Measurements from ENCODE around the gene ZNF750.

The ZNF750 gene

DNA sequence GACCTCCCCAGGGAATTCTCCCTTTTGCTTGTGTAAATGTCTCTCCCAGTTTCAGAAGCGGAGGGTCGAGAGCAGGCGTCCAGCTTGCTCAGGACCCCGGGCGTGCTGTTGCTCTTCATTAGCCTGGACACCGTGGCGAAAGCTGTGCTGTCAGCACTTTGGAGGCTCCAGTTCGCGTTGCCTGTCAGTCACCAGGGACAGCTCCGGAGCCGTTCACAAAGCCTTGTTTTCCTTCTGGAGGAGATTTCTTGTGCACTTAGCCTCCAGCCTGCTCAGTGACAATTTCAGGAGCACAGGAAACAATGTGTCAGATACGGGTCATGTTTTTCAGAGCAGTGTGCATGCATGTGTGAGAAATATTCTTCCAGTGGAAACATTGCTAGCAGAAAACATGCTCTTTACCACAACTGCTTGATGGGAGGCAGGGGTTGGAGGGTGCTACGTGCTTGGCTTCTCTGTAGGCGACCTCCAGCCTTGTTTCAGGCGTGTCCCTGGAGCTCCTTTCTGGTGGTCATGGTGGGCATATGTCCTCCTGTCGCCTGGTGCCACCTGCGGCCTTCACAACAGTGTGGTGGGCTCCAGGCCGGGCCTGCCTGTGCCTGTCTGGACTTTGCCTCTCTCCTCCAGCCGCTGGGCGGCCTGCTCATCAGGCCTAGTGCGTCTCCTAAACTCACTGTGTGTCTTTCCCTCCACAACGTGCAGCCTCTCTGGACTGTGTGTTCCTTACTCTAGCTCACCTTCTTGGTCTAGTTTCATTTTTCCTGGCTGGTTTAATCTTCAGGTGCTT, 29.0 kb downstream of the ZNF750 start:
- no peak for DNase-seq

DNA sequence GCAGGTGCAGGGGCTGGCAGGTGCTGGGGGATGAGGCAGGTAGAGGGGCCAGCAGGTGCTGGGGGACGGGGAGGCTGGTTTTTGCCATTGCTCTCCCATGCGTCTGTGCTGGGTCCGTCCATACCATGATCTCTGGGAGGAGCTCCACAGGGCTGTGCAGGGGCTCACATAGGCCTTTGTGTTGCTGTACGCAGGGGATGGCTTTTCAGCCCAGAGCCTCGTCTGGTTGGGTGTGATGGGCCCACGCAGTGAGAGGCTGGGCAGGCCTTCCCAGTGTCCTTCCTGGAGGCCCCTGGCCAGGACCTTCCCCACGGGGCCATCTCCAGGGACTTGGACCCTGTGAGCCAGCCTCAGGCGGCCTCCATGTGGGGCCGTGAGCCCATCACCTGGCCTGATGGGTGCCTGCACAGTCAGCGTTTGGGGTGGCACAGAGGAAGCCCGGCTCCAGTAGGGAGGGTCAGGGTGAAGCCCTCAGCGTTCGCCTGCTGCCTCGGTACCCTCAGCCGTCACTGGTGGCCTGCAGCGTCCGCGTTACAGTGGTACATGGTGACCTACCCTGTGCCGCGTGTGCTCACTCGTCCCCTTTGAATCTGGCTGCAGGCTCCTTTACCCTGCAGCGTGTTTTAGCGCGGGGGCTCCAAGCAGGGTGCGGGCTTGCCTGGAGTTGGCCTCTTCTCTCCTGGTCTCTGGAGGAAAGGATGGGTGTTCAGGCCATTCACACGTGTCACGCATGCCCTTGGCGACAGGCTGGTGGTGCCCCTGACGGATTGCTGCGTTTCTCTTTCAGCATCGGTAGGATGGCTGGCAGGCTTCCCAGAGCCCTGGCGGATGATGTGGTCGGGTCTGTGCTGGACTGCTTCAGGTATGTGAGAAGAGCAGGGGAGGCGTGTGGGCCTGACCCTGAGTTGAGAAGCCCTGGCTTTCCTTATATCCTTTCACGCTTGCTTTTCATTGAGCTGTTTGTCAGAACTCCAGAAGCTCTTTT, 30.6 kb downstream of the ZNF750 start:
- DNase-seq, result no peak

DNA sequence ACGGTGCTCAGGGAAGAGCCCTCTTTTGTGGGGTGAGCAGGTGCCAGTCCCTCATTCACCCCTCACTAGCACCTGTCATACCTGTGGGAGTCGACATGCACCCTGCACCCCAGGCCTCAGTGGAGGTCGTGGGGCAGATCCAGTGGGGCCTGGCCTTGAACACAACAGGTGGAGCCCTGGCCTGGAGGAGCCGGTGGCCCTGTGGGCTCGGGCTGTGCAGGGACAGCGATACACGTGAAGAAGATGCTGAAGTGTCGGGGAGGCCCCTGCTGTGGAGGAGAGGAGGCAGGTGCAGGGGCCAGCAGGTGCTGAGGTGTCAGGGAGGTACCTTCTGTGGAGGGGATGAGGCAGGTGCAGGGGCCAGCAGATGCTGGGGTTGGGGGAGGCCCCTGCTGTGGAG, 31.8 kb downstream of the ZNF750 start:
- no peak for DNase-seq

DNA sequence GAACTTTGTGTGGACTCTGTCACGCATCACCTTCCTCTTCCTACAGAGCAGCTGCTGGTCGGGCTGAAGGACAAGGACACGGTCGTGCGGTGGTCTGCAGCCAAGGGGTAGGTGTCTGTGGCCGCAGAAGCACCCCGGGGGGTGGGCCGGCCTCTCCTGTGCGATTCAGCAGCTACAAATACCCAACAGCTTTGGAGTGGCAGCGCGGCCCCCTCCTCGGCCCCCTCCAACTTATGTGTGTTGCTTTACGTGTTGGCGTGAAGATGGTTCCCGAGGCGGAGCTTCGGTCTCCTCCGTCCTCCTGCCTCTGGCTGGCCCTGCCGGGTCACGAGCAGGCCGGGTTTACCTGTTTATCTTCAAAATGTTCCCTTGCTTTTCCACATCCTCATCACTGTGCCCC, 32.3 kb downstream of the ZNF750 start:
- DNase-seq, result no peak

DNA sequence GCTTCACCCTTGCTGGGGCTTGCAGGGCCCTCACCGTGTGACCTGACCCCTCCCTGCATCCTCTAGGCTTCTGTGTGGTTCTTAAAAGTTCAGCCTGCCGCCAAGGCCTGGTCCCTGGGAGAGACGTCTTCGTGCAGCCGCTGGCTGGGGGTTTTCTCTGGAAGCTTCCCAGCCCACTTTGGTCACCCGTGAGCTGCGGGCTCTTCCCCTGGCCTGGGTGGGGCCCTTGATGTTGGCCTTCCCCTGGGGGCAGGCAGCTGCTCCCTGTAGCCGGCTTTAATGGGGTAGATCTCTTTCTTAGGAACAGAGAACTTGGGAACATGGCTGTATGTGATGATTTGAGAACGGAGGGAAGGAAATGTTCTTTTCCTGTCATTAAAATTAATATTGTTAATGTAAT, 32.7 kb downstream of the ZNF750 start:
- DNase-seq, result no peak

DNA sequence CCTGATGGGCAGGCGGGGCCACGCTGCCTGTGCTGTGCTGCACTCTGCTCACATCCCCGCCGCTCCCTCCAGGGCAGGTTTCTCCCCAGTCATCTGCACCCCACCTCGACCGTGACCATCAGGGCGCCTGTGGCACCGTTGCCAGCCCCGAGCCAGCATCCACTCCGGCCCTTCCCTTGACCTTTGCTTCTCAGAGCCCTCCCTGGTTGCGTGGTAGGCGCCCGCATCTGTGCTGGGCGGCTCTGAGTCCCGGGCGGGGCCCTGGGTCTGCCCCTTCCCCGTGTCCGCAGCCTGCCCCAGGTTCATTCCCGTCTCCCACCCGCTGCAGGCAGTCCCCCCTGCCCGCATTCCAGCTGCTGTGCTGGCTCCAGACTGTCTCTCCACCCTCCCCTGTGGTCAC, 33.2 kb downstream of the ZNF750 start:
- no peak for DNase-seq

DNA sequence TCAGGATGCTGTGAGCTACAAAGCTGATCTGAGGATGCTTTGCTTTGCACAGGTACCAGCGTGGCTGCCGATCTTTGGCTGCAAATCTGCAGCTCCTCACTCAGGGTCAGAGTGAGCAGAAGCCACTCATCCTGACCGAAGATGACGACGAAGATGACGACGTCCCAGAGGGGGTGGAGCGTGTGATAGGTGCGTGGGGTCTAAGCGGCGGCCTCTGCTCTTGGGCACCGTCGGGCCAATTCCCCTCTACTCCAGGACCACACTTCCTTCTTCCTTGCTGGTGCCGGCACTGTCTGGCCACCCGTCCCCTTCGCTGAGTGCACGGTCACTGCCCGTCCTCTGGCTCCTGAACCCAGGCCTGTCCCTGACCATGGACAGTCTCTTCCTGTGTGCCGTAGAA, 34.0 kb downstream of the ZNF750 start:
- no peak for DNase-seq

DNA sequence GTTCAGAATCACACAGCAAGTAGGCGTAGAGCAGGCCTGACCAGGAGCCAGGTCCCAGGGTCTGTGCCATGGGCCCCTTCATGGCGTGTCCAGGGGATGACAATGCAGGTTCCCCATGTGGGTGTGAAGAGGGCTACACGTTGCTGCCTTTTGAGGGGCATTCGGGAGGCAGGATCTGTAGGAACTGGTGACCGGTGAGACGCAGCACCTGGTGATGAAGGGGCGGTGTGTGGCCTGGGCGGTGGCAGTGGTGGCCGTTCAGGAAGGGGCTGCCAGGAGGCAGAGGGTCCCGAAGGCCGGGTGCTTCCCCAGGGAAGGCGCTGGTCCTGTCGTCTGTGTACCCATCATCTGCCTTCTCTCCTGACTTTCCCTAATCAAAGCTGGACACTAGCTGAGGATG, 34.6 kb downstream of the ZNF750 start:
- DNase-seq, result no peak

DNA sequence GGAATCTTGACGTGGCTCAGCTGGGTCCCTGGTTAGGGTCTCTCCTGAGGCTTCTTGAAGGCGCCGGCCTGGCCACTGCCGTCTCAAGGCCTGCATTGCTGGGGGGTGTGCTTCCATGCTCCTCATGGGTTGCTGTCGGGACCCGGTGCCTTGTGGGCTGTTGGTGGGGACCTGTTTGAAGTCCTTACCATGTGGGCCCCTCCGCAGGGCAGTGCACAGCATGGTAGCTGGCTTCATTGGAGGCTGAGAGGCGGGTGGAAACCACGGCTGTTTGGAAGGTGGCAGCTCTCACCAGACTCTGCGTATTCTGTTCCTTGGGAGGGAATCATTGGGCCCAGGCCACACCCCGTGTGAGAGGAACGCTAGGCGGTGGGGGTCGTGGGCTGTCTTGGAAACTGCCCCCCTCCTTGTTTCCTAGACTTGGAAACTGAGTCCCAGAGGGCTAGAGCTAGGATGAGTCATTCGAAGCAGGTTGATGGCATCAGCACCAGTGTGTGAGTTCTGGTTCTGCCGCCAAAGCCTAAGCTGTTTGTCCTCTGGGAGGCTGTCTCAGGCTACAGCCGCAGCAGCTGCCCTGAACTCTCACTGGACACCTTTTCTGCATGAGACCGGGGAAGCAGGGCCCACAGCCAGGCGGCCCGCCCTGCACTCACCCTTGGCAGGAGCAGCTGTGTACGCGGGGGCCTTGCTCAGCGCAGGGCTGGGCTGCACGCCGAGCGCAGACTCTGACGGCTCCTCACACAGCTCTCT, 35.2 kb downstream of the ZNF750 start:
- DNase-seq, result peak; percentile 21

DNA sequence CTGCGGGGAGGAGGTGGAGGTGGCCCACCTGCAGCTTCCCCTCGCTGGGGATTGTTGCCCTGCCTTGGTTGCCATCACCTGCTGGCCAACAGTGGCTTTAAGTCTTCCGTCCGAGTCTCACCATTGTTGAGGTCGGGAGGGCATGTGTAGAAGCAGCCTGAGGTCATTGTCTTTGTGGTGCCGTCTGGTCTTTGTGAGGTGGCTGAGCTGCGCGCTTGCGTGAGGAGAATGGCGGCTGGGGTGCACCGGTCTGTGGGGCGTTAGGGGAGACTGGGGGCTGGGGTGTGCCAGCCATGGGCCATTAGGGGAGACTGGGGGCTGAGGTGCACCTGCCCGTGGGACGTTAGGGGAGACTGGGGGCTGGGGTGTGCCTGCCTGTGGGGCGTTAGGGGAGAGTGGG, 36.2 kb downstream of the ZNF750 start:
- DNase-seq, result no peak

DNA sequence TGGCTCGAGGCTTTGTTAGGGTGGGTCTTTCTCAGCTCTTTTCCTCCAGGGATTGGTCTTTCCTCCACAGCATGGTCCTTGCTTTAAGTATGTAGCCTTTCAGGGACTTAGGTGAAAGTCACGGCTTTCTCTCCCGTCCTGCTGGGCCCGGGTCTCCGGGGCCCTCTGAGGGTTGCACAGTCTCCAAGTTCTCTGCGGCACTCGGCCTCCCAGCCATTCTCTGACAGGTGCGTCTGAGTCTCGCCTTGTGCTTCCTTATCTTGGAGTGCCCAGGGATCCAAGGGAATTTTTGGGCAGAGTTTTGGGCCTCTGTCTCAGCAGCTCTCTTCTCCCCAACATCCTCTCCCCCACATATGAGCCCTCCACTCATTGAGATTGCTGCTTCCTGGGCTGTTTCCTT, 36.6 kb downstream of the ZNF750 start:
- DNase-seq, result no peak

DNA sequence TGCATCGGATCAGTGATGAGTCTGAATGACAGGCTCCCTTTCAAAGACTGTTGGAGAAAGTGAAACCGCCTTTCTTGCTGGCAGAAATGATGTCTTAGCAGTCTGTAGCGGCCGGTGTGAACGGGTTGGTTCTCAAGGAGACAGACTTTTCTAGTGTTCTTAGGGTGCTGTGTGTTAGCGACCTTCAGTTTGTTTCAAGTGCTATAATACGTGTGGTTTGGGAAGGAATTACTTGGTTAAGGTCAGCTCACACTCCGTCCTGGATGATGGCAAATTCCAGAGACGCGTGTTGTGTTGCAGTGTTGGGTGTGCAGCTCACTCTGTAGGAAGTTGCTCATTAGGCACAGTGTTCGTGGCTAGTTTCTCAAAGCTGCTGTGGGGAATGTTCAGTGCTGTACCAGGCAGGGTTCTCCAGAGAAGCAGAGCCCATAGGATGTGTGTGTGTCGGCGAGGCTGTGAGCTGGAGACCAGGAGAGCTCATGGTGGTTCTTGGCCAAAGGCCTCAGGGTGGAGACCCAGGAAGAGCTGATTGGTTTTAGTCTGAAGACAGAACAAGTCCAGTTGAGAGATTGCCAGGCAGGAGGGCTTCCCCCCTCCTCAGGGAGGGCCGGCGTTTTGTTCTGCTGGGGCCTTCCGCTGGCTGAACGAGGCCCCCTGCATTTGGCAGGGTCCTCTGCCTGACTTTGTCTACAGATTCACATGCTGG, 37.6 kb downstream of the ZNF750 start:
- no peak for DNase-seq

DNA sequence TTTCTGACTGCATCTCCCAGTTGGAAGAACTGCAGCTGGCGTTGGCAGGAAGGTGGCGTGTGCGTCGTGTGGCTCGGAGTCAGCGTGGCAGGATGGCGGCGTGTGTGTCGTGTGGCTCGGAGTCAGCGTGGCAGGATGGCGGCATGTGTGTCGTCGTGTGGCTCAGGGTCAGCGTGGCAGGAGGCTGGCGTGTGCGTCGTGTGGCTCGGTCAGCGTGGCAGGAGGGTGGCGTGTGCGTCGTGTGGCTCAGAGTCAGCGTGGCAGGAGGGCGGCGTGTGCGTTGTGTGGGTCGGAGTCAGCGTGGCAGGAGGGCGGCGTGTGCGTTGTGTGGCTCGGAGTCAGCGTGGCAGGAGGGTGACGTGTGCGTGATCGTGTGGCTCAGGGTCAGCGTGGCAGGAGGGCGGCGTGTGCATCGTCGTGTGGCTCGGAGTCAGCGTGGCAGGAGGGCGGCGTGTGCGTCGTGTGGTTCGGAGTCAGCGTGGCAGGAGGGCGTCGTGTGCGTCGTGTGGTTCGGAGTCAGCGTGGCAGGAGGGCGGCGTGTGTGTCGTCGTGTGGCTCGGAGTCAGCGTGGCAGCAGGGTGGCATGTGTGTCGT, 38.3 kb downstream of the ZNF750 start:
- no peak for DNase-seq

DNA sequence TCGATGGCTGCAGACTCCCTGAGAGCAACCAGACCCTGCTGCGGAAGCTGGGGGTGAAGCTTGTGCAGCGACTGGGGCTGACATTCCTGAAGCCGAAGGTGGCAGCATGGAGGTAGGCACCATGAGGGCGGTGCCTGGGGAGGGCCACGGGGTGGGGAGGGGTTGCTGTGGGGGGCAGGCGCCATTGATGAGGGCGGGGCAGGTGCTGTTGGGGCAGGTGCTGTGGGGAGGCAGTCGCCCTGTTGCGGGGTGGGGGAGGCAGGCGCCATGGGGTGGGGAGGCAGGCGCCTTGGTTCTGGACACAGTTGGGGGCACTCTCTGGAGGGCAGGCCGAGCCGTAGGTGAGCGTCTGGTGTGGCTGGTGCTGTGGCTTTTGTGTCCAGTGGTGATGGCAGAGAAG, 38.9 kb downstream of the ZNF750 start:
- DNase-seq, result no peak

DNA sequence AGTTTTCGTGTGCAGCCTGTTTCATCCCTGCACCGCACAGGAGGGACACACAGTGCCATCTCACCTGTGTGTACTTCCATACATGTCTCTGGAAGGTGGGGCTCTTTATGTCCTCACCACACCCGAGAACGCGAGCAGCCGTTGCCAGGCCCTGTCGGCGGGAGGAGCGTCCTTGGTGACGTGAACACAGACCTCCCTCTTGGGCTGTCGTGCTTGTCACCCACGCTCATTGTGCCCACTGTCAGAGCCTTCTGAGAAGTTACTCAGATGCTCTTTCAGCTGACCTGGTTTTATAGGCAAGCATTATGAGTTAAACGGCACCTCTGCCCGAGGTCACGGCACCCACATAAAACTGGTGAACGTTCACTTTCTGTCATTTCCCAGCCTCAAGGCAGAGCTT, 40.2 kb downstream of the ZNF750 start:
- no peak for DNase-seq

DNA sequence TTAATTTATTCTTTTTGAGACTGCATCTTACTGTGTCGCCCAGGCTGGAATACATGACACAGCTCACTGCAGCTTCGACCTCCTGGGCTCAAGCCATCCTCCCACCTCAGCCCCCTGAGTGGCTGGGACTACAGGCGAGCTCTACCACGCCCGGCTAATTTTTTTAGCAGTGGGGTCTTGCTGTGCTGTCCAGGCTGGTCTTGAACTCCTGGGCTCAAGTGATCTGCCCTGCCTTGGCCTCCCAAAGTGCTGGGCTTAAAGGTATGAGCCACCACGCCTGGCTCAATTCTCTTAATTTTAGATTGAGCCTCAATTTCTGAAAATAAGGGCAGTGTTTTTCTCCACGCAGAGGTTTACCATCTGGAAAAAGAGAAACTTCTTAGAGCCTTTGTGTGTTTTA, 41.1 kb downstream of the ZNF750 start:
- no peak for DNase-seq

DNA sequence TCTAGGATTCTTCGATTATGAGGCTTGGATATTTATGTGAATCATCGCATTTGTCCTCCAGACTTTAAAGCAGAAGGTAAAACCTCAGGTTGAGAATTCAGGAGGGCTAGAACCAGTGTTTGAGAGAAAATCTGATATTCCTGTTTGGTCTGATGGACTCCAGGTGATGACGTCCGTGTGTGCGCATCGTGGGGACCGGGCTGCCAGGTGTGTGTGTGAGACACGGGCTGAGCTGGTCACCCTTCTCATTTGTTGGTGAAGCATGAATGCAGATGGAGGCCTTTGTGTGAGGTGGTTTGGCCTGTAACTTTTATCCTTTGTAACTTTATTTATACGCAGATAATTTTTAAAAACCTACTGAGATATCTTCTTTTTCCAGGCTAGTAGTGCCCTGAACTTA, 42.8 kb downstream of the ZNF750 start:
- peak; percentile 37 for DNase-seq

DNA sequence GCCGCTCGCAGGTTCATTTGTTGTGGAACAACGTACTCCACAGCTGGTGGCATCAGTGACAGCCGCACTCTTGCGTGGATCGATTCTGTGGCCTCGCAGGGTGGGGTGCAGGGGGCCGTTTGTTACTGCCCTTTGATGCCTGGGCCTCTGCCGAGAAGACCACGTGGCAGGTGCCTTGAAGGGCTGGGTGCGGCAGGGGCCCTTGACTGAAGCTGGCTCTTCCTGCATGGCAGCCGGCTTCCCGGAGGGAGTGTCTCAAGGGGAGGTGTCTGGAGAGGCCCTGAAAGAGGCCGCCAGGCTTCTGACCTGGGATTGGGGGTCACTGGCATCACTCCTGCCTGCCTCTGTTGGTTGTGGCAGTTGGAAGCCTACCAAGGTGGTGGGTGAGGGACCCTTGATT, 44.2 kb downstream of the ZNF750 start:
- DNase-seq, result peak; percentile 75

DNA sequence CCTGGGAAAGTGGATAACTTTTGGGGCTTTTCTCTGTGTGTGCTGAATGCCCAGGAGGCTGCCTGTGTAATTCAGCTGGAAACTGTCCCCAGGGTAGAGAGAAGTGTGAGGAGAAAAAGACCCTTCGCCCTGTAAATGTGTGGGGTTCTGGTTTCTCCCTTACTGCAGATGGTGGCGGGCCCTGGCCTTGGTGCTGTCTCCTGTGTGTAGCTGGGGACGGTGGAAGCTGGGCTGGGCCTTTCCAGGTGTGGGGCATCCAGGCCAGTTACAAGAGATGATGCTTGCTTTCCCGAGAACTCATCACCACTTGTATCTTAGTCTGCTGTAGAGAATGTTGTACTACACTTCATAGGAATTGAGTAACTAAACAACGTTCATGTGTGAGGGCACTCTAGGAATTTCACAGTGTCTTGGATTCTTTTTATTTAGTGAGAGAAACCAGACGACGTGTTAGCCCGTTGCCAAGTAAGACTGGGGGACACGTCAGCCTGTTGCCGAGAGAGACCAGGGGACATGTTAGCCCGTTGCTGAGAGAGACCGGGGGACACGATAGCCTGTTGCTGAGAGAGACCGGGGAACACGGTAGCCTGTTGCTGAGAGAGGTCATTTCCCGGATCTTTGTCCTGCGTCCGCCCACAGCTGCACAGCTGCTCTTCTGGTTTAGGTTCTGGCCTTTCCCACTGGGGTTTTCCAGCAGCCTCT, 44.9 kb downstream of the ZNF750 start:
- DNase-seq, result no peak

DNA sequence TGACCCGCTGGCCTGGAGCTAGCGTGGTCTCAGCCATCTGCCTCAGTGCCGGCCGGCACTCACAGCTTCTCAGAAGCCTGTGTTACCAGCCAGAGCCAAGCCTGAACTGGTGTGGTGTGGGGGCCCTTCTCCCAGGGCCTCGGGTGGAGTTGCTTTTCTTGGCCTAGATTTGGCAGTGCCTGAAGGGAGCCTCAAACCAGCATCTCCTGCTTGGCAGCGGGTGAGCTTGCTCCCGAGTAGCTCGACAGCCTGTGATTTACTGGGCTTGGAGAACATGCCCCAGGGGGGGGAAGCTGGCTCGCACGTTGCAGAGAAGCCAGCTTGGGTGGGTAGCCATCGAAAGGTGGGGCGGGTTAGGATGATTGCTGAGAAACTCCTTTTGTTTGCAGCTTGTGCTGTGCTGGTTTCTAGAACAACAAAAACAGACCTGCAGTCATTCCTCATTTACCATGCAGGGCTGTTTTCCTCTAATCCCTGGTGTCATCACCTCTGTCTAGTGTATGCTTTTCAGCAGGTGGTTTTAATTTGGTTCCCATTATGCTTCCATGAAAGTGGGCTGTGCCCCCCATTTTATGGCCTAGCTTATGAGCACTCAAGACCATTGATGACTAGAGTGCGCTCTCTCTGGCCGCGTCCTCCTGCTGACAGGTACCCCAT, 45.7 kb downstream of the ZNF750 start:
- peak; percentile 57 for DNase-seq

DNA sequence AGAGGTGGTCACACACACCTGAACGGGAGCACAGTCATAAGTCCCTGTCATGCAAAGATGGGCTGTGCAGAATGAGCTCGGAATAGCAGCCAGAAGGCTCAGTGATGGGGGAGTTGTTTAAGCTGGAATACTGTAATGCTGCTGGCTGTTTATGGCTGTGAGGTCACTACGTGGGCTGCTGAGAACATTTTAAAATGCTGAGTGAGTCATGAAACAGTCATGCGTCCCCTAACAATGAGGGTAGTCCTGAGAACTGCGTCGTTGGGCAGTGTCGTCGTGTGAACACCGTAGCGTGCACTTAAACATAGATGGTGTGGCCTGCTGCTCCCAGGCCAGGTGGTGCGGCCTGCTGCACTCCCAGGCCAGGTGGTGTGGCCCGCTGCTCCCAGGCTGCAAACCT, 48.3 kb downstream of the ZNF750 start:
- DNase-seq, result no peak
